HCT116 (cell line): ENCODE data around the gene HEATR5A.

Source experiments
- EZH2phosphoT487 ChIP-seq: fragments of 200-600 bp; IDR thresholded peaks from 2 replicates; pipeline ENCODE4 v1.6.1; 2018; ENCODE audit warnings: antibody characterized with exemption, borderline replicate concordance
- SP1 ChIP-seq: IDR thresholded peaks from 2 replicates; pipeline ENCODE4 v1.6.1; 2012; ENCODE audit warnings: low read depth
- SRF ChIP-seq: IDR thresholded peaks from 2 replicates; pipeline ENCODE4 v1.6.1; 2012; ENCODE audit warnings: low read depth
- TF ChIP-seq, protein P1 (sequence below), 3 experiments: fragments of 200-600 bp in 1 of 3; sonication (generic) in 1 of 3; IDR thresholded peaks in 2 of 3; conservative IDR thresholded peaks in 1 of 3; 2 replicates each; pipeline ENCODE4 v1.5.1; 2012 to 2017; ENCODE audit warnings: low read depth in 2 of 3, low read length in 2 of 3, antibody characterized with exemption in 1 of 3, borderline replicate concordance in 1 of 3, control low read depth in 1 of 3, mild to moderate bottlenecking in 1 of 3, mixed read lengths in 1 of 3, mixed run types in 1 of 3, moderate library complexity in 1 of 3; ENCODE audit not compliant: insufficient read depth in 1 of 3

GRCh38 chr14:31263485-31264133, 156.7 kb downstream of the HEATR5A start:
- TF ChIP-seq SP1 = peak; percentile 43; the same call in 1 of the 2 replicates
- TF ChIP-seq, protein P1, sequence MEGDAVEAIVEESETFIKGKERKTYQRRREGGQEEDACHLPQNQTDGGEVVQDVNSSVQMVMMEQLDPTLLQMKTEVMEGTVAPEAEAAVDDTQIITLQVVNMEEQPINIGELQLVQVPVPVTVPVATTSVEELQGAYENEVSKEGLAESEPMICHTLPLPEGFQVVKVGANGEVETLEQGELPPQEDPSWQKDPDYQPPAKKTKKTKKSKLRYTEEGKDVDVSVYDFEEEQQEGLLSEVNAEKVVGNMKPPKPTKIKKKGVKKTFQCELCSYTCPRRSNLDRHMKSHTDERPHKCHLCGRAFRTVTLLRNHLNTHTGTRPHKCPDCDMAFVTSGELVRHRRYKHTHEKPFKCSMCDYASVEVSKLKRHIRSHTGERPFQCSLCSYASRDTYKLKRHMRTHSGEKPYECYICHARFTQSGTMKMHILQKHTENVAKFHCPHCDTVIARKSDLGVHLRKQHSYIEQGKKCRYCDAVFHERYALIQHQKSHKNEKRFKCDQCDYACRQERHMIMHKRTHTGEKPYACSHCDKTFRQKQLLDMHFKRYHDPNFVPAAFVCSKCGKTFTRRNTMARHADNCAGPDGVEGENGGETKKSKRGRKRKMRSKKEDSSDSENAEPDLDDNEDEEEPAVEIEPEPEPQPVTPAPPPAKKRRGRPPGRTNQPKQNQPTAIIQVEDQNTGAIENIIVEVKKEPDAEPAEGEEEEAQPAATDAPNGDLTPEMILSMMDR (IDR thresholded peaks at IDR 0.05 in 2 of 3, conservative IDR thresholded peaks at IDR 0.05 in 1 of 3; ENCODE audit: borderline replicate concordance in 1 of 3, insufficient read depth in 1 of 3, low read depth in 2 of 3, low read length in 2 of 3) = no peak
- no peak for TF ChIP-seq EZH2phosphoT487
- TF ChIP-seq SRF = no peak
